ENCODE measurements around the gene RBMS1.

RBMS1 gene

DNA sequence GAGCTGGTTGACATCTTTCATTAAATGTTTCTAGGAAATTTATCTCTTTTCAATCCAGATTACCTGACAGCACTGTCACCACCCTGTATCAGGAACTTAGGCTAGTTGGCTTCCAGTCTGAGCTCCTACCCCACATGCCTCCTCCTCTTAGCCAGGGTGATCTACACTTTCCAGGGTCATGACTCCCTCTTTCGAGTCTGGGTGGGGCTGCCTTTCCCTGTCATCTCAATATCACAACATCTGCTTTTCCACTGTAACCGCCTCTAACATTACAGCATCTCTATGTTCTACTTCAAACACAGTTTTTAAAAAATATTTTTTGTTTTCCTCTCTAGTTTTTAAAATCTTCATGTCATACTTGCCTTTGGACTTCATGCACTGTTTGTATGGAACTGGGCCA lies 129.2 kb downstream of the RBMS1 start:
- no peak for DNase-seq (ENCODE audit: low spot score)
- in situ Hi-C loops (cut with MboI; ENCODE audit: low pct_unique_long_range_greater_than_20kb, low sequenced_read_pairs, unreplicated experiment): no loop called here
- TF ChIP-seq, protein P1, sequence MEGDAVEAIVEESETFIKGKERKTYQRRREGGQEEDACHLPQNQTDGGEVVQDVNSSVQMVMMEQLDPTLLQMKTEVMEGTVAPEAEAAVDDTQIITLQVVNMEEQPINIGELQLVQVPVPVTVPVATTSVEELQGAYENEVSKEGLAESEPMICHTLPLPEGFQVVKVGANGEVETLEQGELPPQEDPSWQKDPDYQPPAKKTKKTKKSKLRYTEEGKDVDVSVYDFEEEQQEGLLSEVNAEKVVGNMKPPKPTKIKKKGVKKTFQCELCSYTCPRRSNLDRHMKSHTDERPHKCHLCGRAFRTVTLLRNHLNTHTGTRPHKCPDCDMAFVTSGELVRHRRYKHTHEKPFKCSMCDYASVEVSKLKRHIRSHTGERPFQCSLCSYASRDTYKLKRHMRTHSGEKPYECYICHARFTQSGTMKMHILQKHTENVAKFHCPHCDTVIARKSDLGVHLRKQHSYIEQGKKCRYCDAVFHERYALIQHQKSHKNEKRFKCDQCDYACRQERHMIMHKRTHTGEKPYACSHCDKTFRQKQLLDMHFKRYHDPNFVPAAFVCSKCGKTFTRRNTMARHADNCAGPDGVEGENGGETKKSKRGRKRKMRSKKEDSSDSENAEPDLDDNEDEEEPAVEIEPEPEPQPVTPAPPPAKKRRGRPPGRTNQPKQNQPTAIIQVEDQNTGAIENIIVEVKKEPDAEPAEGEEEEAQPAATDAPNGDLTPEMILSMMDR (IDR thresholded peaks at IDR 0.05; ENCODE audit: extremely low read depth, insufficient read depth, missing control alignments): no peak

DNA sequence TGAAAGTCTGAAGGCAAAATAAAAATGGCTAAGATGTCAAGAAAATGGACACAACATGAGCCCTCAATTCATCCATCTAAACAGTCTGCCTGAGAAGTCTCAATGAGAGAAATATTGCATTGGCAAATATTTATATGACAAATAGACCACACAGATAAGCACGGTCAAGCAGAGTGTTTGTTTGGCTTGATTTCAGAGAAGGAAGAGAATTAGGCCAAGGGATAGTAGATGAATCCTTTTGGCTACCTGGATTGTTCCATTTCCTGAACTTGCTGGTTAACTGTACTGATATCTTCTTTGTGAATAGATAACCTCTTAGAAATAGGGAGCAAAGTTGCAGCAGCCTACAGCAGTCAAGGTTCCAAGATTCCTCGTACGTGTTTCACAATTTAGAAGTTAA lies 129.6 kb downstream of the RBMS1 start:
- in situ Hi-C loops (cut with MboI; ENCODE audit: low pct_unique_long_range_greater_than_20kb, low sequenced_read_pairs, unreplicated experiment): no loop called here
- TF ChIP-seq, protein P1 (IDR thresholded peaks at IDR 0.05; ENCODE audit: extremely low read depth, insufficient read depth, missing control alignments): no peak

DNA sequence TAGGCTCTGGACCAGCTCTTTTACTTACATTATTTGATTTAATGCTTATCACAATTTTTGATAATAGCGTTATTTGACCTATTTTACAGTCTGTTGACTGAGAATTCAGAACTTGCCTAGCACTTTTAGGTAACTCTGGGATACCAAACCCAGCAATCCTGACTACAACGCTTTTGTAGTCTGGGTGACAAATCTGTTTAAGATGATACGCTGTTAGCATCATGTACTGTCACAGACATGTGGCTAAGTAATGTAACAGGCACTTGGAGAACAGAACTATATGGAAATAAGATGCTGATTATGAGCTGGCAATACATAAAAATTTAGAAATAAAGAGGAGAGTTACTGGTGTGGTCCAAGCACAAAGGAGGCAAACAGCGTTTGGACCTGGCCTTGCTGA lies 130.6 kb downstream of the RBMS1 start:
- in situ Hi-C loops (cut with MboI; ENCODE audit: low pct_unique_long_range_greater_than_20kb, low sequenced_read_pairs, unreplicated experiment): no loop called here
- no peak for DNase-seq (ENCODE audit: low spot score)
- TF ChIP-seq, protein P1 (IDR thresholded peaks at IDR 0.05; ENCODE audit: extremely low read depth, insufficient read depth, missing control alignments): no peak

More for the DNA sequence above, 129.6 kb downstream of the RBMS1 start:
- no peak for DNase-seq (ENCODE audit: low spot score)

DNA sequence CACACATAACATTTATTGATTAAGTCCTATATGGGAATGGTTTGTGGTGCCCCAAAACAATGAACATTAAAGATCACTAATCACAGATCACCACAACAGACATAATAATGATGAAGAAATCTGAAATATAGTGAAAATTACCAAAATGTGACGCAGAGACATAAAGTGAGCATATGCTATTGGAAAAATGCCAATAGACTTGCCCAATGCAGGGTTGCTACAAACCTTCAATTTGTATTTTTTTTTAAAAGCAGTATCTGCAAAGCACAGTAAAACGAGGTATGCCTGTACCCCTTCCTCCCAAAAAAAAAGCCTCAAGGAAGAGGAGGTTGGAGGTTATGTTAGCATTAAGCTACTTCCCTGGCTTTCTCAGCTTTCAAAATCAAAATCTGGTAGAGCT lies 131.1 kb downstream of the RBMS1 start:
- in situ Hi-C loops (cut with MboI; ENCODE audit: low pct_unique_long_range_greater_than_20kb, low sequenced_read_pairs, unreplicated experiment): no loop called here
- TF ChIP-seq, protein P1 (IDR thresholded peaks at IDR 0.05; ENCODE audit: extremely low read depth, insufficient read depth, missing control alignments): no peak
- DNase-seq (ENCODE audit: low spot score): no peak

DNA sequence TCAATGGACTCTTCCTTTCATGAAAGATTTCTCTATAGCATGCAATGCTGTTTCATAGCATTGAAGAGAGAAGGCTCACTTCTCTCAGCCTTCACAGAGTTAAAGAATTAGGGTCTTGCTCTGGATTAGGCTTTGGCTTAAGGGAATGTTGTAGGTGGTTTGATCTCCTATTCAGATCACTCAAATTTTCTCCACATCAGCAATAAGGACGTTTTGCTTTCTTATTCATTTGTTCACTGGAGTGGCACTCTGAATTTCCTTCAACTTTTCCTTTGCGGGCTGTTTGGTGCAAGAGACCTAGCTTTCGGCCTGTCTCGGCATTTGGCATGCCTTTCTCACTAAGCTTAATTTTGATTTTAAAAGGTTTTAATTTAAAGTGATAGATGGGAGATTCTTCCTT lies 131.6 kb downstream of the RBMS1 start:
- TF ChIP-seq, protein P1 (IDR thresholded peaks at IDR 0.05; ENCODE audit: extremely low read depth, insufficient read depth, missing control alignments): no peak
- DNase-seq (ENCODE audit: low spot score): no peak
- in situ Hi-C loops (cut with MboI; ENCODE audit: low pct_unique_long_range_greater_than_20kb, low sequenced_read_pairs, unreplicated experiment): no loop called here

DNA sequence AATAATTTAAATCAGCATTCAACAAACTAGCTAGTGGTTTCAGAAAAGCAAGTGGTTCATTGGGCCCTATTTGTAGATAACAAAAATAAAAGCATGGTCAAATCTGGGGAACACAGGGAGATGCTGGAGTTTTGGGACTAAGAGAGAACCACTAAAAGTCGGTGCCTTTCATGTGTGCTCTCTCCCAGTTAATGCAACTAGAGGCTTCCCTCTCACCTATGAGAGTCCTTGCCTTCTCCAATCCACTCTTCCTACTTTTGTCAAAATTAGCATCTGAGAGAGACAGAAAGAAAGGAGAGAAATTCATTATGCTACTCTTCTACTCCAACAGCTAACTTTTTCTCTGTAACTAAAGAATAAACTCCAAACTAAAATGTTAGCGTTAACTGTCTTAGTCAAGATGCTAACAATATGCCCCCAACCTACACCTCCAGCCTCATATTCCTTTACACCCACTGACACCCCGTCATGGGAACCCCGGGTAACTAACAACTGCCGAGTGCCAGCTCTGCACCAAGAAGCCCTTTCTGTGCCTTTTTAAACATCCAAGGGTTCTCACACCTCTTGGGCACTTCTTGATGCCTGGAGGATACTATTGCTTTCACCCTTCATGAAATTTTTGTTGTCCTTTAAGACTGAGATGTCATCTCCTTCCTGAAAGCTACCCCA lies 133.4 kb downstream of the RBMS1 start:
- no peak for DNase-seq (ENCODE audit: low spot score)
- TF ChIP-seq, protein P1 (IDR thresholded peaks at IDR 0.05; ENCODE audit: extremely low read depth, insufficient read depth, missing control alignments): no peak
- in situ Hi-C loops (cut with MboI; ENCODE audit: low pct_unique_long_range_greater_than_20kb, low sequenced_read_pairs, unreplicated experiment): no loop called here
